ENCODE measurements around the gene ARL6IP1. TPM values are rescaled to one million over a fixed set of nuclear protein-coding genes. Genes with fewer than 3 reads are reported as not detected.
A peak's percentile ranks its signal among the peaks of the same experiment; 100 is the strongest.

ARL6IP1 gene
- total and polyA plus RNA-seq, 2 of the 13 experiments (the other 11 are each of a cell fraction or from before 2014, with no cell fraction given): 263 to 373 TPM

DNA sequence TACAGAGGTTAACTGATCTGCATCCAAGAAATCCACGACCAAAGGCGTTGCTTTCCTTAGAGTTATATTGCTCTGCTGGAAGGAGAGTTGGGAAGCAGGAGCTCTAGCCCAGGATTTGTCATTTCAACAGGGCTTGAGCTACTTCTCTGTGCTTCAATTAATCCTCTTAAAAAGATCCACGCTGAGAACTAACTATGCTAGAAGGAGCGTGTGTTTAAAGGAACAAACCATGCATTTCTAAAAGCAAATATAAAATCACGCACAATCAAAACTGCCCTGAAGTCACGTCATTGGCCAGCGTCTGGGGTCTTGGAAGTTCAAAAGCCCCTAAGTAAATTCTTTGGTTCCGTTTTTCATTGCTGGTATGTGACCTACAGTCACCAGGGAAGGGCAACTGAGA lies 1.1 kb downstream of the ARL6IP1 start (continued):
- TF ChIP-seq SALL2 (CRISPR knock-in tag; IDR thresholded peaks at IDR 0.05) (no peak), ZSCAN12 (CRISPR knock-in tag; IDR thresholded peaks at IDR 0.05) (0 out of 2 replicates have a peak, but pooled peaks have one; percentile 10)
- TF ChIP-seq, protein P1, sequence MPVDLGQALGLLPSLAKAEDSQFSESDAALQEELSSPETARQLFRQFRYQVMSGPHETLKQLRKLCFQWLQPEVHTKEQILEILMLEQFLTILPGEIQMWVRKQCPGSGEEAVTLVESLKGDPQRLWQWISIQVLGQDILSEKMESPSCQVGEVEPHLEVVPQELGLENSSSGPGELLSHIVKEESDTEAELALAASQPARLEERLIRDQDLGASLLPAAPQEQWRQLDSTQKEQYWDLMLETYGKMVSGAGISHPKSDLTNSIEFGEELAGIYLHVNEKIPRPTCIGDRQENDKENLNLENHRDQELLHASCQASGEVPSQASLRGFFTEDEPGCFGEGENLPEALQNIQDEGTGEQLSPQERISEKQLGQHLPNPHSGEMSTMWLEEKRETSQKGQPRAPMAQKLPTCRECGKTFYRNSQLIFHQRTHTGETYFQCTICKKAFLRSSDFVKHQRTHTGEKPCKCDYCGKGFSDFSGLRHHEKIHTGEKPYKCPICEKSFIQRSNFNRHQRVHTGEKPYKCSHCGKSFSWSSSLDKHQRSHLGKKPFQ (CRISPR knock-in tag; IDR thresholded peaks at IDR 0.05; ENCODE audit: insufficient replicate concordance): no peak

DNA sequence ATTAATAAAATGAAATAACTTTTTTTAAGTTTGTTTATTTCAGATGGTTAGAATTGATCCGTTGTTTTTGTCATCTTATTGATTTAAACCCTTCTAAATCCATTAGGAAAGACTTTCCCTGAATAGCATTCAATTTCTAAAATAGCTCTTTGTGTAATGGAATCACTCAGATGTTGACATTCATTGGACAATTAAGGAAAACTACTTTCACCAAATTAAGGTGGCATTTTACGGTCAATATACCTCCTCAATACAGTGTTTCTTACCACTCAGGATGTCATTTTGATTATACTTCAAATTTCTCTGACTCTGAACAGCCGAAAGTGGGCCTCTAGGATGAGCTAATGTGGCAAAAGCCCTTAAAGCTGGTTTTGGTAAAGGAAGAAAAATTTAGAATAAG lies 1.8 kb downstream of the ARL6IP1 start:
- Histone ChIP-seq H3K27me3 (ENCODE audit: control insufficient read depth in 1 of 2, insufficient read depth in 2 of 2, low read length in 2 of 2) (no peaks in the 10 kb centered on the region; a peak in 1 of 5 replicates), H3K79me2 (ENCODE audit: insufficient read depth, low read length) (peaks cover 55% of the 10 kb centered on the region), H4K20me1 (ENCODE audit: insufficient read depth, low read length) (peaks cover 24% of the 10 kb centered on the region), H3K4me3 (replicated peaks in 1 of 3; ENCODE audit: insufficient read depth in 1 of 3, low read depth in 2 of 3, low read length in 3 of 3) (peak overlapping the region; percentile 88 to 100 (median 95)), H2AFZ (ENCODE audit: low read length) (no peak overlapping the region), H3K4me2 (ENCODE audit: low read depth, low read length) (peak overlapping the region; percentile 92), H3K9ac (ENCODE audit: insufficient read depth, low read depth, low read length) (peak overlapping the region; percentile 97), H3K9me3 (ENCODE audit: low read length) (no peaks in the 10 kb centered on the region), H3K36me3 (replicated peaks in 1 of 2; ENCODE audit: control insufficient read depth in 1 of 2, insufficient read depth in 2 of 2, low read length in 2 of 2) (peaks cover 3 to 28% of the 10 kb centered on the region in 2 experiments; a peak in 4 of 5 replicates), H3K27ac (ENCODE audit: extremely low read length, insufficient read depth, low read length) (no peak overlapping the region), H3K4me1 (ENCODE audit: insufficient read depth, low read length) (peaks cover 69% of the 10 kb centered on the region)
- BruUV-seq (replicated peaks): no TSS peak
- intact Hi-C loops (cut with micrococcal nuclease; ENCODE audit: unreplicated experiment) (loop anchor here (10.0 kb wide), 1 partner anchor 725 kb away; the partner anchor contains the start of genes CCP110 and GDE1), in situ Hi-C loops (cut with HindIII; ENCODE audit: extremely low pct_ligation_motif_present, low pct_unique_long_range_greater_than_20kb) (no loop called here)
- ATAC-seq (no peak), FAIRE-seq (no peak), DNase-seq (ENCODE audit: low spot score) (no peak)
- POLR2A ChIA-PET: interaction anchor here (1.3 to 8.9 kb wide), 2 partner anchors 10 to 206 kb away, joined by 3 to 545 read pairs; partner anchors contain the start of gene RPS15A
- CTCF ChIA-PET (ENCODE audit: low intra/inter-chr PET ratio, low total read pairs): no interaction called here
- WGBS (ENCODE audit: low lambda C conversion rate): 69% methylated on average over 3 of the region's 3 CpGs
- no peak for TF ChIP-seq PCBP2 (optimal IDR thresholded peaks at IDR 0.05; ENCODE audit: low read depth, low read length, poor library complexity, severe bottlenecking)
- no peak for TF ChIP-seq PRPF4 (IDR thresholded peaks at IDR 0.05; ENCODE audit: low read depth, low read length, poor library complexity, severe bottlenecking)
- TF ChIP-seq HNF4G (IDR thresholded peaks at IDR 0.05; ENCODE audit: borderline replicate concordance, low read depth, low read length): no peak
- TF ChIP-seq HNF4G (CRISPR knock-in tag; IDR thresholded peaks at IDR 0.05; ENCODE audit: borderline replicate concordance, low read depth): no peak
- TF ChIP-seq GPN1 (CRISPR knock-in tag; IDR thresholded peaks at IDR 0.05; ENCODE audit: borderline replicate concordance): no peak
- TF ChIP-seq, protein P2, sequence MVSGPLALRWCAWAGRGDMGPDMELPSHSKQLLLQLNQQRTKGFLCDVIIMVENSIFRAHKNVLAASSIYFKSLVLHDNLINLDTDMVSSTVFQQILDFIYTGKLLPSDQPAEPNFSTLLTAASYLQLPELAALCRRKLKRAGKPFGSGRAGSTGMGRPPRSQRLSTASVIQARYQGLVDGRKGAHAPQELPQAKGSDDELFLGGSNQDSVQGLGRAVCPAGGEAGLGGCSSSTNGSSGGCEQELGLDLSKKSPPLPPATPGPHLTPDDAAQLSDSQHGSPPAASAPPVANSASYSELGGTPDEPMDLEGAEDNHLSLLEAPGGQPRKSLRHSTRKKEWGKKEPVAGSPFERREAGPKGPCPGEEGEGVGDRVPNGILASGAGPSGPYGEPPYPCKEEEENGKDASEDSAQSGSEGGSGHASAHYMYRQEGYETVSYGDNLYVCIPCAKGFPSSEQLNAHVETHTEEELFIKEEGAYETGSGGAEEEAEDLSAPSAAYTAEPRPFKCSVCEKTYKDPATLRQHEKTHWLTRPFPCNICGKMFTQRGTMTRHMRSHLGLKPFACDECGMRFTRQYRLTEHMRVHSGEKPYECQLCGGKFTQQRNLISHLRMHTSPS (CRISPR knock-in tag; IDR thresholded peaks at IDR 0.05; ENCODE audit: low read depth): no peak
- TF ChIP-seq SRSF9 (IDR thresholded peaks at IDR 0.05; ENCODE audit: borderline replicate concordance, insufficient read depth, low read depth, low read length, poor library complexity, severe bottlenecking): no peak
- TF ChIP-seq, protein P3, sequence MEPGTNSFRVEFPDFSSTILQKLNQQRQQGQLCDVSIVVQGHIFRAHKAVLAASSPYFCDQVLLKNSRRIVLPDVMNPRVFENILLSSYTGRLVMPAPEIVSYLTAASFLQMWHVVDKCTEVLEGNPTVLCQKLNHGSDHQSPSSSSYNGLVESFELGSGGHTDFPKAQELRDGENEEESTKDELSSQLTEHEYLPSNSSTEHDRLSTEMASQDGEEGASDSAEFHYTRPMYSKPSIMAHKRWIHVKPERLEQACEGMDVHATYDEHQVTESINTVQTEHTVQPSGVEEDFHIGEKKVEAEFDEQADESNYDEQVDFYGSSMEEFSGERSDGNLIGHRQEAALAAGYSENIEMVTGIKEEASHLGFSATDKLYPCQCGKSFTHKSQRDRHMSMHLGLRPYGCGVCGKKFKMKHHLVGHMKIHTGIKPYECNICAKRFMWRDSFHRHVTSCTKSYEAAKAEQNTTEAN (CRISPR knock-in tag; conservative IDR thresholded peaks at IDR 0.05): no peak
- TF ChIP-seq, protein P4, sequence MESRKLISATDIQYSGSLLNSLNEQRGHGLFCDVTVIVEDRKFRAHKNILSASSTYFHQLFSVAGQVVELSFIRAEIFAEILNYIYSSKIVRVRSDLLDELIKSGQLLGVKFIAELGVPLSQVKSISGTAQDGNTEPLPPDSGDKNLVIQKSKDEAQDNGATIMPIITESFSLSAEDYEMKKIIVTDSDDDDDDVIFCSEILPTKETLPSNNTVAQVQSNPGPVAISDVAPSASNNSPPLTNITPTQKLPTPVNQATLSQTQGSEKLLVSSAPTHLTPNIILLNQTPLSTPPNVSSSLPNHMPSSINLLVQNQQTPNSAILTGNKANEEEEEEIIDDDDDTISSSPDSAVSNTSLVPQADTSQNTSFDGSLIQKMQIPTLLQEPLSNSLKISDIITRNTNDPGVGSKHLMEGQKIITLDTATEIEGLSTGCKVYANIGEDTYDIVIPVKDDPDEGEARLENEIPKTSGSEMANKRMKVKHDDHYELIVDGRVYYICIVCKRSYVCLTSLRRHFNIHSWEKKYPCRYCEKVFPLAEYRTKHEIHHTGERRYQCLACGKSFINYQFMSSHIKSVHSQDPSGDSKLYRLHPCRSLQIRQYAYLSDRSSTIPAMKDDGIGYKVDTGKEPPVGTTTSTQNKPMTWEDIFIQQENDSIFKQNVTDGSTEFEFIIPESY (CRISPR knock-in tag; IDR thresholded peaks at IDR 0.05): no peak
- no peak for TF ChIP-seq FOXM1 (CRISPR knock-in tag; IDR thresholded peaks at IDR 0.05)
- TF ChIP-seq NFKBIZ (CRISPR knock-in tag; IDR thresholded peaks at IDR 0.05): no peak
- no peak for TF ChIP-seq SATB2 (CRISPR knock-in tag; IDR thresholded peaks at IDR 0.05)
